Gastrocnemius medialis (tissue), 4 donors: ENCODE results near the gene LYZL1. TPM values are rescaled to one million over a fixed set of nuclear protein-coding genes. Genes with fewer than 3 reads are reported as not detected.
A peak's percentile ranks its signal among the peaks of the same experiment; 100 is the strongest.

Source experiments
- ATAC-seq, 2 donors: fragments of 150-250 bp; one replicate each; pipeline ENCODE4 v1.9.1; 2016
- DNase-seq, 2 donors: peaks; one replicate each; pipeline ENCODE4 v3.0.0-alpha.2; 2019
- H3K27ac ChIP-seq, 4 donors: fragments of 200-600 bp; sonication (generic); 1 replicate in 1 of 4; 2 replicates in 3 of 4; pipeline ENCODE4 v1.5.1; 2016 to 2018; ENCODE audit warnings: mild to moderate bottlenecking in 2 of 4, moderate library complexity in 1 of 4
- H3K27me3 ChIP-seq, 3 donors: fragments of 200-600 bp; sonication (generic) in 2 of 3; 1 replicate in 1 of 3; 2 replicates in 2 of 3; pipeline versions ENCODE4 v1.5.1 to v1.6.0; 2016 to 2019; ENCODE audit warnings: mild to moderate bottlenecking in 1 of 3, moderate library complexity in 1 of 3
- H3K36me3 ChIP-seq, 2 donors: fragments of 200-600 bp; sonication (generic) in 1 of 2; one replicate each; pipeline ENCODE4 v1.5.1; 2017 to 2018
- H3K4me1 ChIP-seq, 2 donors: fragments of 200-600 bp; sonication (generic) in 1 of 2; one replicate each; pipeline ENCODE4 v1.5.1; 2016 to 2017; ENCODE audit warnings: mild to moderate bottlenecking in 2 of 2
- H3K4me3 ChIP-seq, 4 donors: fragments of 200-600 bp; sonication (generic) in 3 of 4; 1 replicate in 1 of 4; 2 replicates in 3 of 4; pipeline ENCODE4 v1.5.1; 2016 to 2019; ENCODE audit warnings: mild to moderate bottlenecking in 2 of 4
- H3K9me3 ChIP-seq, 3 donors: fragments of 200-600 bp; sonication (generic) in 2 of 3; 1 replicate in 1 of 3; 2 replicates in 2 of 3; pipeline ENCODE4 v1.5.1; 2016 to 2019
- CTCF ChIP-seq, 5 experiments: fragments of 450-650 bp in 3 of 5; fragments of 200-600 bp in 2 of 5; sonication (generic) in 2 of 5; IDR thresholded peaks in 4 of 5; conservative IDR thresholded peaks in 1 of 5; 1 replicate in 4 of 5; 2 replicates in 1 of 5; pipeline ENCODE4 v1.5.1; 2016 to 2019; ENCODE audit warnings: antibody characterized with exemption in 5 of 5, mild to moderate bottlenecking in 3 of 5, moderate library complexity in 3 of 5
- POLR2A ChIP-seq, 2 donors: fragments of 450-650 bp; IDR thresholded peaks; one replicate each; pipeline ENCODE4 v1.6.1; 2017; ENCODE audit warnings: antibody characterized with exemption in 2 of 2, mild to moderate bottlenecking in 2 of 2, moderate library complexity in 2 of 2
- in situ Hi-C, 4 donors: fragments of 200-750 bp; cut with MboI; loops; one replicate each; pipeline versions ENCODE4 v1.15.0 to v1.8.0; 2017; ENCODE audit warnings: low sequenced_read_pairs in 4 of 4
- intact Hi-C: fragments of 100-400 bp; cut with DNase I; formaldehyde crosslinking; loops from one replicate; pipeline ENCODE4 v1.15.1; 2023; ENCODE audit warnings: low total_unique reads
- total RNA-seq, 4 donors: library from RNA; depleted of rRNA; stranded (reverse); fragments of >200 nt; gene quantifications; one replicate each; pipeline versions ENCODE4 v1.1.0 to v1.2.3, GENCODE V29; 2016

Gene LYZL1
- total RNA-seq, 4 donors from 2014 or later: not detected

DNA sequence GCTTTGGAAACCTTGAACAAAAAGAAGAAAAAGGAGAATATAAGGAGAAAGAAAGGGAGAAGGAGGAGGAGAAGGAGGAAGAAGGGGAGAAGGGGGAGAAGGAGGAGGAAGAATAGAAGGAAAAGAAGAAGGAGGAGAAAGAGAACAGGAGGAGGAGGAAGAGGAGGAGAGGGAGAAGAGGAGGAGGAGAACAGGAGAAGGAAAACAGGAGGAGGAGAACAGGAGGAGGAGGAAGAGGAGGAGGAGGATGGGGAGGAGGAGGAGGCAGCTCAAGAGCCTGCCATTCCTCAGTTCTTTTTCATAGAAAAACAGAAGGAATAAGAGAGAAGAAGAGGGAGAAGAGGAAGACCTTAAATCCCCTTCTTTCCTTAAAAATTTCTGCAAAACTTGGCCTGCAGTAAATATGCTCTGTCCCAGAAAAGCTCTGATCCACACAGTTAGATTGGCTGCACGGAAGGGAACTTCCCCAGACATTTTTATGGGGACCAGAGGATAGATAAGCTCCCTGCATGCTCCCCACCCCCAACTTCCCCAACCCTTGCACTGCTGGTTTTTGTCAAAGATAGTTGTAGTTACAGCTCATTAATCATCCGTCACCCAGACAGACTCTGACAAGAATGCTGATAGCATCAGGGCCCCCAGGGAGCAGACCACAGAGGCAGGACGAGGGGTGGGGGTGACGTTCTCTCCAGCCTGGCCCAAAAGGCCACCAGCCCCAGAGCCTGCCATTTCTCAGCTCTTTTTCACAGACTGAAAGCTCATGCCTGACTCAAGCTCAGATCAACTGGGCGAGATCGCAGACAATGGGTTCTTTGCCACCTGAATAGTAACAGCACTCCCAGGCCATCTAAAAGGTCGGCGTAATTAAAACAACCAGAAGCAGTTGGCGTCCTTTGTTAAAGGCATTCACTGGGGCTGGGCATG is 34.5 kb upstream of the LYZL1 start:
- H3K4me3 ChIP-seq: no peak overlapping the region
- H3K27ac ChIP-seq: no peak overlapping the region
- no peaks in the 10 kb centered on the region for H3K9me3 ChIP-seq
- no peak for DNase-seq
- TF ChIP-seq CTCF (IDR thresholded peaks at IDR 0.05 in 4 of 5, conservative IDR thresholded peaks at IDR 0.05 in 1 of 5): no peak
- no peak for TF ChIP-seq POLR2A (IDR thresholded peaks at IDR 0.05)
- no peaks in the 10 kb centered on the region for H3K36me3 ChIP-seq
- peaks cover 17% of the 10 kb centered on the region in 2 donors for H3K4me1 ChIP-seq
- intact Hi-C loops: no loop called here
- no peak for ATAC-seq
- no peaks in the 10 kb centered on the region for H3K27me3 ChIP-seq
- in situ Hi-C loops: no loop called here

DNA sequence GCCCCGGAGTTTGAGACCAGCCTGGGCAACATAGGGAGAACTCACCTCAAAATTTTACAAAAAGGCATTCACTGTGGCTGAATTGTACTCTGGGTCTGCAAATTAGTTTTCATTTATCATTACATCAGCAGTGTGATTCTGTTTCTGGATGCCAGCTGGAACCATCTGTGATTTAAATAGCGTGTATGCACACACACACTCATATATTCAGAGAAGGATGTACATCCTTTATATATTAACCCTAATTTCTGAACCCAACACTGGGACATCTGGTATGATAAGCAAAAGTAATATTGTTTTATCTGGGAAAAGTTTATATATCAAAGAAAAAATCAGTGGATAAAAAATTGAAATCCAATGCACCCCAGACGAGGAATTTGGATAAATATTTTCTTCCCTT is 33.8 kb upstream of the LYZL1 start:
- Histone ChIP-seq H3K9me3 (no peaks in the 10 kb centered on the region), H3K4me1 (peaks cover 17% of the 10 kb centered on the region in 2 donors), H3K36me3 (no peaks in the 10 kb centered on the region), H3K4me3 (no peak overlapping the region), H3K27ac (no peak overlapping the region), H3K27me3 (no peaks in the 10 kb centered on the region)
- intact Hi-C loops (no loop called here), in situ Hi-C loops (no loop called here)
- TF ChIP-seq CTCF (IDR thresholded peaks at IDR 0.05 in 4 of 5, conservative IDR thresholded peaks at IDR 0.05 in 1 of 5): no peak
- no peak for TF ChIP-seq POLR2A (IDR thresholded peaks at IDR 0.05)
- no peak for ATAC-seq
- no peak for DNase-seq

DNA sequence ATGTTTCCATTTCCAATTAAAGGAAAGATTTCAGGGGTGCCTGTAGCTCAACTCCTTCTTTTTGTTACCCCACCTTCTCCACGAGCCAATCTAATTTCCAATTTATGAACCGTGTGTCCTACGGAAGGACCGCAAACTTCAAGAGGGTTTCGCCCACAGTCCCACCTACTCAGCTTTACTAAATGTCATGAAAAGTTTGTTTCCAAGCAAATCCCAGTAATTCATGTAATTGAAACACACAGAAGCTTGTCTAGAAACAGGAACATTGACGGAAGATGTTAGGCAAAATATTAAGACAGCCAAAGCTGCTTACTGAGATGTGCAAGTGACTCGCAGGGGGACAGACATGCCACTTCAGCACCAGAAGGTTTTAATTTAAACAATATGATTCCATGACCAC is 32.9 kb upstream of the LYZL1 start:
- Histone ChIP-seq H3K27me3 (no peaks in the 10 kb centered on the region), H3K36me3 (no peaks in the 10 kb centered on the region), H3K9me3 (no peaks in the 10 kb centered on the region), H3K27ac (peak overlapping the region in 2 of 4 donors; percentile 9 to 48), H3K4me3 (no peak overlapping the region), H3K4me1 (peaks cover 17% of the 10 kb centered on the region in 2 donors)
- no peak for DNase-seq
- intact Hi-C loops: no loop called here
- ATAC-seq: no peak
- no peak for TF ChIP-seq CTCF (IDR thresholded peaks at IDR 0.05 in 4 of 5, conservative IDR thresholded peaks at IDR 0.05 in 1 of 5)
- TF ChIP-seq POLR2A (IDR thresholded peaks at IDR 0.05): no peak
- in situ Hi-C loops: no loop called here

- intact Hi-C loops (no loop called here), in situ Hi-C loops (no loop called here)
- Histone ChIP-seq H3K4me3 (no peak overlapping the region), H3K9me3 (no peaks in the 10 kb centered on the region), H3K4me1 (peaks cover 17% of the 10 kb centered on the region in 2 donors), H3K36me3 (no peaks in the 10 kb centered on the region), H3K27me3 (no peaks in the 10 kb centered on the region), H3K27ac (peak overlapping the region in 2 of 4 donors; percentile 9 to 48)
- DNase-seq (no peak), ATAC-seq (no peak)
- TF ChIP-seq POLR2A (IDR thresholded peaks at IDR 0.05) (no peak), CTCF (IDR thresholded peaks at IDR 0.05 in 4 of 5, conservative IDR thresholded peaks at IDR 0.05 in 1 of 5) (no peak)
Measured at GRCh38 chr10:29256586-29256985, 32.3 kb upstream of the LYZL1 start.
